Lung (tissue), 16 donors: ENCODE data around the gene SH2D1A. TPM values are rescaled to one million over a fixed set of nuclear protein-coding genes. Genes with fewer than 3 reads are reported as not detected.
"Not testable (repeated sequence)": the region's sequence is repeated elsewhere in the genome, so short reads cannot be mapped to it uniquely, and the experiment has no call there.

Source experiments
- ATAC-seq: fragments of 200-7000 bp; cut with Tn5 transposase; one replicate; pipeline ENCODE4 v1.9.1; 2020; ENCODE audit warnings: moderate number of reproducible peaks; ENCODE audit not compliant: insufficient read depth, low FRiP score
- DNase-seq, 3 donors: peaks; one replicate each; pipeline ENCODE4 v3.0.0-alpha.2; 2013 to 2017
- H3K27ac ChIP-seq, 2 donors: one replicate each; pipeline ENCODE4 v1.5.1; 2013; ENCODE audit warnings: mild to moderate bottlenecking in 2 of 2, moderate library complexity in 2 of 2, control low read depth in 1 of 2, inconsistent platforms in 1 of 2, low read depth in 1 of 2, low read length in 1 of 2
- H3K27me3 ChIP-seq, 3 donors: one replicate each; pipeline ENCODE4 v1.5.1; 2013; ENCODE audit warnings: low read length in 2 of 3; ENCODE audit not compliant: control insufficient read depth in 3 of 3, insufficient read depth in 3 of 3
- H3K36me3 ChIP-seq, 4 donors: one replicate each; pipeline ENCODE4 v1.5.1; 2013; ENCODE audit warnings: low read length in 4 of 4, mild to moderate bottlenecking in 1 of 4, moderate library complexity in 1 of 4; ENCODE audit not compliant: control insufficient read depth in 4 of 4, insufficient read depth in 4 of 4
- H3K4me1 ChIP-seq, 5 donors: one replicate each; pipeline ENCODE4 v1.5.1; 2013; ENCODE audit warnings: low read length in 5 of 5, mild to moderate bottlenecking in 2 of 5, moderate library complexity in 1 of 5; ENCODE audit not compliant: control insufficient read depth in 5 of 5, insufficient read depth in 5 of 5
- H3K4me3 ChIP-seq: one replicate; pipeline ENCODE4 v1.5.1; 2013; ENCODE audit warnings: mild to moderate bottlenecking, control low read depth, moderate library complexity
- H3K9ac ChIP-seq, 2 donors: one replicate each; pipeline ENCODE4 v1.5.1; 2013; ENCODE audit warnings: low read length in 2 of 2, control low read depth in 1 of 2; ENCODE audit not compliant: insufficient read depth in 1 of 2
- H3K9me3 ChIP-seq, 4 donors: one replicate each; pipeline ENCODE4 v1.5.1; 2013; ENCODE audit warnings: low read length in 3 of 4, mild to moderate bottlenecking in 1 of 4, moderate library complexity in 1 of 4; ENCODE audit not compliant: control insufficient read depth in 4 of 4, insufficient read depth in 3 of 4
- WGBS, 2 donors: extraction: QIAGEN DNeasy Blood & Tissue Kit; methylation state at CpG; one replicate each; pipeline ENCODE4 v1.1.7; 2013; 5-methylcytosine and 5-hydroxymethylcytosine counted together
- long read RNA-seq, 5 donors: transcript quantifications; one replicate each; lab custom pipeline, GENCODE V29; 2026
- polyA plus RNA-seq, 2 donors: library from polyadenylated mRNA; stranded (reverse); fragments of 200-250 nt; gene quantifications; one replicate each; pipeline ENCODE4 v1.2.1, GENCODE V29; 2013
- total RNA-seq, 2 donors: library from RNA; depleted of rRNA in 1 of 2; stranded (reverse); fragments of >200 nt in 1 of 2; gene quantifications; one replicate each; pipeline ENCODE4 v1.2.1, GENCODE V29; 2014 to 2021
- TF ChIP-seq, protein P1 (sequence below): IDR thresholded peaks from 2 replicates; pipeline ENCODE4 v1.5.1; 2012; ENCODE audit warnings: mild to moderate bottlenecking; ENCODE audit errors: control extremely low read depth, extremely low read depth
- donor health status: control.
- donor health status: control.
- donor health status: Bipolar disorder and iron deficiency.
- donor health status: healthy.
- donor health status: DM: yes; HTN: yes; CAD: no.

Gene SH2D1A
- 1 to 10 TPM in 1 of 2 donors, under 1 TPM in 1; 0.46 to 2.3 TPM for total RNA-seq
- polyA plus RNA-seq = 1 to 10 TPM in 1 of 2 donors, under 1 TPM in 1; 0.53 to 1.3 TPM
- long read RNA-seq, donor 1, partial matches to known transcripts = 0 of 1 reads
- long read RNA-seq, donor 1, other reads (novel, unspliced or antisense) = 0 of 1 reads
- long read RNA-seq, donor 2 = 0 reads
- long read RNA-seq, donor 3 = 0 reads
- long read RNA-seq, donor 4 = 0 reads
- long read RNA-seq, donor 5 = 0 reads

DNA sequence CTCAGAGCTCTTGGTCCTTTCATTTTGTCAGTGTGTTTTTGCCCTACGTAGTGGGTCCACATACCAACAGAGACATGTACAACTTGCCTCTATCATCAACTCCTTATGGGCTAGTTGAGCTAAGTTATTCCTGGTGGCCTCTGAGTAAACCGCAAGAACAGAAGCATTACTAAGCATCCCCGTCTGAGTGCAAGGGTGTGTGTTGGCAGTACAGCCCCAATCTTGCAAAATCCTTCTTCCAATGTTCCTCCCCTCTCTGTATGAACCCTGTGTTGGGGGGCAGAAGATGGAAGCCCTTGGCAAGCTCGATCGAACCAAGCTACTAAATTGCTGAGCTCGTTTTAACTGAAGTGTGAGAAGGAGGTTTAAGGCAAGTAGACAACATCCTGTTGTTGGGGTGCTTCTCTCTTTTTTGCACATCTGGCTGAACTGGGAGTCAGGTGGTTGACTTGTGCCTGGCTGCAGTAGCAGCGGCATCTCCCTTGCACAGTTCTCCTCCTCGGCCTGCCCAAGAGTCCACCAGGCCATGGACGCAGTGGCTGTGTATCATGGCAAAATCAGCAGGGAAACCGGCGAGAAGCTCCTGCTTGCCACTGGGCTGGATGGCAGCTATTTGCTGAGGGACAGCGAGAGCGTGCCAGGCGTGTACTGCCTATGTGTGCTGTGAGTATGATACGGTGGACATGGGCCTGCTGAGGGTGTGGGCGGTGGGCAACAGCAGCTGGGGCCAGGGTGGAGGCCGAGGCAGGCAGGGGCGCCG lies at the start of gene SH2D1A:
SH2D1A (plus strand) TSS at position 447 of the 760 bp plus-strand sequence; CDS start at position 527, 80 bp downstream.
- Histone ChIP-seq H3K4me3 (no peak within 1 kb of the TSS), H3K36me3 (no peaks in the 10 kb centered on the region), H3K4me1 (no peaks in the 10 kb centered on the region), H3K9me3 (no peaks in the 10 kb centered on the region), H3K9ac (no peak within 1 kb of the TSS), H3K27ac (no peak within 1 kb of the TSS), H3K27me3 (peaks cover 0 to 7% (median 0%) of the 10 kb centered on the region in 3 donors)
- 80 to 81% methylated on average over 15 to 19 of the region's 19 CpGs for WGBS, 2 donors
- TF ChIP-seq, protein P1, sequence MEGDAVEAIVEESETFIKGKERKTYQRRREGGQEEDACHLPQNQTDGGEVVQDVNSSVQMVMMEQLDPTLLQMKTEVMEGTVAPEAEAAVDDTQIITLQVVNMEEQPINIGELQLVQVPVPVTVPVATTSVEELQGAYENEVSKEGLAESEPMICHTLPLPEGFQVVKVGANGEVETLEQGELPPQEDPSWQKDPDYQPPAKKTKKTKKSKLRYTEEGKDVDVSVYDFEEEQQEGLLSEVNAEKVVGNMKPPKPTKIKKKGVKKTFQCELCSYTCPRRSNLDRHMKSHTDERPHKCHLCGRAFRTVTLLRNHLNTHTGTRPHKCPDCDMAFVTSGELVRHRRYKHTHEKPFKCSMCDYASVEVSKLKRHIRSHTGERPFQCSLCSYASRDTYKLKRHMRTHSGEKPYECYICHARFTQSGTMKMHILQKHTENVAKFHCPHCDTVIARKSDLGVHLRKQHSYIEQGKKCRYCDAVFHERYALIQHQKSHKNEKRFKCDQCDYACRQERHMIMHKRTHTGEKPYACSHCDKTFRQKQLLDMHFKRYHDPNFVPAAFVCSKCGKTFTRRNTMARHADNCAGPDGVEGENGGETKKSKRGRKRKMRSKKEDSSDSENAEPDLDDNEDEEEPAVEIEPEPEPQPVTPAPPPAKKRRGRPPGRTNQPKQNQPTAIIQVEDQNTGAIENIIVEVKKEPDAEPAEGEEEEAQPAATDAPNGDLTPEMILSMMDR = no peak
- no peak for DNase-seq
- ATAC-seq = no peak

DNA sequence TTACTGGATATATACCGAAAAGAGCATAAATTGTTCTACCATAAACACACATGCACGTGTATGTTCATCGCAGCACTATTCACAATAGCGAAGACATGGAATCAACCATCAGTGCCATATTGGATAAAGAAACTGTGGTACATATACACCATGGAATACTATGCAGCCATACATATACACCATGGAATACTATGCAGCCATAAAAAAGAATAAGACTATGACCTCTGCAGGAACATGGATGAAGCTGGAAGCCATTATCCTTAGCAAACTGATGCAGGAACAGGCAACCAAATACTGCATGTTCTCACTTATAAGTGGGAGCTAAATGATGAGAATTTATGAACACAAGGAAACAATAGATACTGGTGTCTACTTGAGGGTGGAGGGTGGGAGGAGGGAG lies 47.0 kb upstream of the SH2D1A start:
- ATAC-seq, H3K9me3 ChIP-seq, H3K4me3 ChIP-seq, DNase-seq, H3K27me3 ChIP-seq, H3K27ac ChIP-seq, H3K36me3 ChIP-seq, H3K9ac ChIP-seq, H3K4me1 ChIP-seq: not testable (repeated sequence)
- WGBS, 2 donors = 93 to 100% methylated on average over 4 of the region's 4 CpGs

DNA sequence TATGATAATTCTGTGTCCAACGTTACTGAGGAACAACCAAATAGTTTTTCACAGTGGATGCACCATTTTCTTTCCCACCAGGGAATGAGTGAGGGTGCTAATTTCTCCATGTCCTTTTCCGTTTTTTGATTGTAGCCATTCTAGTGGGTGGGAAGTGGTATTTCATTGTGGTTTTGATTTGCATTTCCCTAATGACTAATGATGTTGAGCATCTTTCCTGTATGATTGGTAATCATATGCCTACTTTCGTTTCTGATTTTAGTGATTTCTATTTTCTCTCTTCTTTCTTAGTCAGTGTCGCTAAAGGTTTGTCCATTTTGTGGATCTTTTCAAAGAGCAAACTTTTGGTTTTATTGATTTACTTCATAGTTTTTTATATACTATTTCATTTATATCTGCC lies 46.0 kb upstream of the SH2D1A start:
- no peaks in the 10 kb centered on the region for H3K36me3 ChIP-seq
- H3K4me3 ChIP-seq = no peak overlapping the region
- H3K27ac ChIP-seq = no peak overlapping the region
- H3K9me3 ChIP-seq = peaks cover 0 to 2% (median 0%) of the 10 kb centered on the region in 4 donors
- H3K4me1 ChIP-seq = no peaks in the 10 kb centered on the region
- DNase-seq (no peak), ATAC-seq (no peak)
- no peaks in the 10 kb centered on the region for H3K27me3 ChIP-seq
- no peak overlapping the region for H3K9ac ChIP-seq
- TF ChIP-seq, protein P1 = no peak
- WGBS, 2 donors = 57 to 61% methylated on average over 4 of the region's 4 CpGs

DNA sequence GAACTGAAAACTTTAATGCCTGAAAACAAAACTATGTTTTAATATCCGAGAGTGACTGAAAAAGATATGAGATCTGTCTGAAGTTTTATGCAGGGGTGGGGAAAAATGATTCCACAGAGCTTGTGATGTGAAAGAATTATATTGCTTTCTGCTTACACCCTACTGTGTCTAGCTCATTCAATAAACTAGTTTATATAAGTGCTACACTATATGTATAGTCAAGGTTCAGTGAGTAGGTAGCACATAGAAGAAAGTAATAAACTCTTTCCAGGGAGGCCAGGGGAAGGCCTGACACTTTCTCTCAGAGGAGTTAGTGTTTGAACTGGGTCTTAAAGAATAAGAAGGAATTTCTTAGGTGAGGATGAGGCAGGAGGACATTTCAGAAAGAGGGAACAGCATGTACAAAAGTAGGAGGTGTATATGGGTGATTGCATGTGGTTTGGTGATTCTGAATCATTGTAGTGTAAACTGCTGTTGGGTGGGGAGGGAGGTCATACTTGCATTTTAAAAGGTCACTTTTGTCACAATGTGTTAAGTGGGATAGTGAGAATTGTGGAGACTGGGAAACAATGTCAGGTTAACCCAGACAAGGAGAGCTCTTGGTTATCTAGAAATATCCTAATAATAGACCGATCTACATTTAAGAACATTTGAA lies 39.0 kb upstream of the SH2D1A start:
- 73 to 82% methylated on average over 2 of the region's 2 CpGs for WGBS, 2 donors
- DNase-seq = no peak
- TF ChIP-seq, protein P1 = no peak

More for the DNA sequence above, 39.0 kb upstream of the SH2D1A start:
- H3K9me3 ChIP-seq = no peaks in the 10 kb centered on the region
- no peaks in the 10 kb centered on the region for H3K36me3 ChIP-seq
- no peaks in the 10 kb centered on the region for H3K27me3 ChIP-seq
- H3K27ac ChIP-seq = no peak overlapping the region
- no peaks in the 10 kb centered on the region for H3K4me1 ChIP-seq
- H3K9ac ChIP-seq = no peak overlapping the region
- no peak overlapping the region for H3K4me3 ChIP-seq
- no peak for ATAC-seq
